A549 (cell line): Measurements from ENCODE around the gene ZBED1.

Source experiments
- CEBPB ChIP-seq, 2 experiments: fragments of >200 bp in 1 of 2; sonication (Bioruptor Twin) in 1 of 2; formaldehyde crosslinking in 1 of 2; IDR thresholded peaks; 2 replicates each; pipeline ENCODE4 v1.6.1; 2012 to 2016
- ELK1 ChIP-seq: fragments of 150-350 bp; IDR thresholded peaks from 2 replicates; pipeline ENCODE4 v1.6.1; 2014; ENCODE audit warnings: low read depth, mild to moderate bottlenecking, low read length
- ESRRA ChIP-seq: fragments of 150-350 bp; IDR thresholded peaks from 2 replicates; pipeline ENCODE4 v1.6.1; 2014; ENCODE audit warnings: mild to moderate bottlenecking, low read length, borderline replicate concordance
- MYC ChIP-seq: IDR thresholded peaks from 2 replicates; pipeline ENCODE4 v1.6.1; 2012; ENCODE audit warnings: mild to moderate bottlenecking, inconsistent platforms, low read length, improper control_type of control experiment, borderline replicate concordance

GRCh38 chrX:2479420-2479780, 21.4 kb downstream of the ZBED1 start:
- TF ChIP-seq CEBPB (IDR thresholded peaks at IDR 0.05) (no peak), ESRRA (no peak), MYC (no peak), ELK1 (no peak)
